HEK293 (cell line): ENCODE results near the gene HEMK1.

Experiments used
- CTCF ChIA-PET: fragments of 350-600 bp; formaldehyde crosslinking; extraction: SDS; loops from one replicate; lab custom pipeline; 2021; ENCODE audit warnings: antibody characterized with exemption; lab: Yijun Ruan, JAX
- POLR2A ChIA-PET: fragments of 300-600 bp; formaldehyde crosslinking; extraction: SDS; loops from one replicate; lab custom pipeline; 2020; ENCODE audit warnings: antibody characterized with exemption, inconsistent platforms; lab: Yijun Ruan, JAX
- H3K27ac ChIP-seq: fragments of 200-500 bp; sonication (Bioruptor generic); 2 replicates; pipeline ENCODE4 v1.5.1; 2014; ENCODE audit warnings: low read depth, low read length, control low read depth, inconsistent platforms; ENCODE audit errors: extremely low read depth
- H3K36me3 ChIP-seq, 2 experiments: fragments of 200-500 bp in 1 of 2; sonication (Bioruptor generic) in 1 of 2; 1 replicate in 1 of 2; 2 replicates in 1 of 2; pipeline ENCODE4 v1.5.1; 2014 to 2017; ENCODE audit warnings: inconsistent platforms in 2 of 2, low read length in 2 of 2; ENCODE audit not compliant: control insufficient read depth in 2 of 2, insufficient read depth in 1 of 2
- H3K4me1 ChIP-seq: fragments of 200-500 bp; sonication (Bioruptor generic); 2 replicates; pipeline ENCODE4 v1.5.1; 2014; ENCODE audit warnings: mild to moderate bottlenecking, low read length, inconsistent platforms; ENCODE audit not compliant: control insufficient read depth, insufficient read depth
- H3K4me3 ChIP-seq: 2 replicates; pipeline ENCODE4 v1.5.1; 2011; ENCODE audit warnings: low read depth, mild to moderate bottlenecking, control low read depth, low read length, moderate library complexity
- H3K9me3 ChIP-seq: fragments of 200-500 bp; sonication (Bioruptor generic); 2 replicates; pipeline ENCODE4 v1.5.1; 2014; ENCODE audit warnings: low read depth, low read length, inconsistent platforms; ENCODE audit not compliant: control insufficient read depth, insufficient read depth
- CTCF ChIP-seq: fragments of 450-650 bp; formaldehyde crosslinking; IDR thresholded peaks from 2 replicates; pipeline ENCODE4 v1.5.1; 2016; ENCODE audit warnings: missing biosample characterization, missing genetic modification characterization
- EGR2 ChIP-seq: fragments of 450-650 bp; formaldehyde crosslinking; IDR thresholded peaks from 2 replicates; pipeline ENCODE4 v1.5.1; 2016; ENCODE audit warnings: low read depth, missing biosample characterization, missing genetic modification characterization
- KLF1 ChIP-seq: fragments of 450-650 bp; formaldehyde crosslinking; IDR thresholded peaks from 2 replicates; pipeline ENCODE4 v1.5.1; 2016; ENCODE audit warnings: missing biosample characterization, missing genetic modification characterization
- KLF9 ChIP-seq: fragments of 450-650 bp; formaldehyde crosslinking; IDR thresholded peaks from 2 replicates; pipeline ENCODE4 v1.5.1; 2016; ENCODE audit warnings: missing biosample characterization, missing genetic modification characterization, low read depth
- SCRT2 ChIP-seq: fragments of 450-650 bp; formaldehyde crosslinking; IDR thresholded peaks from 2 replicates; pipeline ENCODE4 v1.5.1; 2016; ENCODE audit warnings: missing biosample characterization, missing genetic modification characterization
- SP3 ChIP-seq: fragments of 450-650 bp; formaldehyde crosslinking; IDR thresholded peaks from 2 replicates; pipeline ENCODE4 v1.5.1; 2016; ENCODE audit warnings: missing biosample characterization, missing genetic modification characterization
- YY1 ChIP-seq: fragments of 450-650 bp; formaldehyde crosslinking; IDR thresholded peaks from 2 replicates; pipeline ENCODE4 v1.5.1; 2018; ENCODE audit warnings: missing biosample characterization, missing genetic modification characterization
- YY2 ChIP-seq: fragments of 450-650 bp; formaldehyde crosslinking; IDR thresholded peaks from 2 replicates; pipeline ENCODE4 v1.5.1; 2016; ENCODE audit warnings: missing biosample characterization, missing genetic modification characterization
- ZBTB7A ChIP-seq: fragments of 450-650 bp; formaldehyde crosslinking; IDR thresholded peaks from 2 replicates; pipeline ENCODE4 v1.5.1; 2016; ENCODE audit warnings: low read depth, missing biosample characterization, missing genetic modification characterization
- ZBTB8A ChIP-seq: fragments of 450-650 bp; formaldehyde crosslinking; IDR thresholded peaks from 2 replicates; pipeline ENCODE4 v1.5.1; 2016; ENCODE audit warnings: missing biosample characterization, missing genetic modification characterization
- ZFP3 ChIP-seq: fragments of 450-650 bp; formaldehyde crosslinking; IDR thresholded peaks from 2 replicates; pipeline ENCODE4 v1.5.1; 2016; ENCODE audit warnings: low read depth, missing biosample characterization, missing genetic modification characterization
- ZIC2 ChIP-seq: fragments of 450-650 bp; formaldehyde crosslinking; IDR thresholded peaks from 2 replicates; pipeline ENCODE4 v1.5.1; 2016; ENCODE audit warnings: missing biosample characterization, missing genetic modification characterization
- ZNF121 ChIP-seq: fragments of 450-650 bp; formaldehyde crosslinking; IDR thresholded peaks from 2 replicates; pipeline ENCODE4 v1.5.1; 2016; ENCODE audit warnings: missing biosample characterization, missing genetic modification characterization
- ZNF174 ChIP-seq: fragments of 450-650 bp; formaldehyde crosslinking; IDR thresholded peaks from 2 replicates; pipeline ENCODE4 v1.5.0; 2017; ENCODE audit warnings: missing biosample characterization, mild to moderate bottlenecking, missing genetic modification characterization
- ZNF324 ChIP-seq: fragments of 450-650 bp; formaldehyde crosslinking; IDR thresholded peaks from 2 replicates; pipeline ENCODE4 v1.5.1; 2016; ENCODE audit warnings: missing biosample characterization, missing genetic modification characterization
- ZNF335 ChIP-seq: fragments of 450-650 bp; formaldehyde crosslinking; conservative IDR thresholded peaks from 2 replicates; pipeline ENCODE4 v1.5.1; 2016; ENCODE audit warnings: missing biosample characterization, missing genetic modification characterization
- ZNF341 ChIP-seq: fragments of 450-650 bp; formaldehyde crosslinking; IDR thresholded peaks from 2 replicates; pipeline ENCODE4; 2016; ENCODE audit warnings: low read depth, missing biosample characterization, missing genetic modification characterization
- ZNF404 ChIP-seq: fragments of 450-650 bp; formaldehyde crosslinking; IDR thresholded peaks from 2 replicates; pipeline ENCODE4 v1.5.1; 2017; ENCODE audit warnings: missing biosample characterization, missing genetic modification characterization
- ZNF529 ChIP-seq: fragments of 450-650 bp; formaldehyde crosslinking; IDR thresholded peaks from 2 replicates; pipeline ENCODE4 v1.5.1; 2017; ENCODE audit warnings: missing genetic modification characterization, missing biosample characterization; ENCODE audit not compliant: insufficient replicate concordance
- ZNF530 ChIP-seq: fragments of 450-650 bp; formaldehyde crosslinking; IDR thresholded peaks from 2 replicates; pipeline ENCODE4 v1.5.1; 2016; ENCODE audit warnings: low read depth, missing biosample characterization, missing genetic modification characterization
- ZNF664 ChIP-seq: fragments of 450-650 bp; formaldehyde crosslinking; IDR thresholded peaks from 2 replicates; pipeline ENCODE4 v1.5.1; 2016; ENCODE audit warnings: missing biosample characterization, missing genetic modification characterization
- ZNF768 ChIP-seq: fragments of 450-650 bp; formaldehyde crosslinking; IDR thresholded peaks from 2 replicates; pipeline ENCODE4 v1.5.1; 2018; ENCODE audit warnings: missing biosample characterization, mild to moderate bottlenecking, missing genetic modification characterization
- ZNF843 ChIP-seq: fragments of 450-650 bp; formaldehyde crosslinking; IDR thresholded peaks from 2 replicates; pipeline ENCODE4 v1.5.1; 2016; ENCODE audit warnings: missing biosample characterization, missing genetic modification characterization
- TF ChIP-seq, protein P1 (sequence below): fragments of 450-650 bp; formaldehyde crosslinking; IDR thresholded peaks from 2 replicates; pipeline ENCODE4 v1.5.1; 2017; ENCODE audit warnings: missing biosample characterization, missing genetic modification characterization
- TF ChIP-seq, protein P2 (sequence below): fragments of 450-650 bp; formaldehyde crosslinking; IDR thresholded peaks from 2 replicates; pipeline ENCODE4 v1.5.1; 2016; ENCODE audit warnings: missing biosample characterization, missing genetic modification characterization

HEMK1 gene

DNA sequence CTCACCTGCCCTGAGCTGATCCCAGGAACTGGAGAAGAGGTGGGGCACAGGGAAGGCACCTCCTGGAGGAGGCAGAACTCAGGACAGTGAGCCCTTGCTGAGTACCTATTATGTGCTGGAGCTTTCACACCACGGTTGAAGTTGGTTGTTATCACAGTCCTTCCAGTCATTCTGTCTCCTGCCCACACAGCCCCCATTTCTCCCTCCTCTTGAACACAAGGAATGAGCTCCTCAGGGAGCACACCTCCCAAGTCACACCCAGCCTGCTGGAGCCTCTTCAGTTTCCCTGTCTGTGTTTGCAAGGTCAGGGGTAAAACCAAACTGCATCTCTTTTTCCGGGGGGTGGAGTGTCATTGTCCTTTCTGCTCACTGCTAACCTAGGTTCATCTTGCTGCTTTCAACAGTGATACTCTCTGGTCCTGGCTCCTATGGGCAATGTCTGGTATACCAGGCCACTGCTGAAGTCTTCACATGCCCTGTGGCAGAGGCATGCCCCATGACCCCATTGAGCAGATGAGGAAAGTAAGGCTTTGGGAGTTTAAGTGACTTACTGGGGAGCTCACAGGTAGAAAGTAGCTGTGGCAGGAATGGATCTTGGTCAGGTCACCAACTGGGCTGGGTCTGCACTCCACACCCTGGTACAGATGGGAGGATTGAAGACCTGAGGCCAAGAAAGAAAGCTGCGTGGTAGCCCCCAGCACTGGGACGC, 31.7 kb upstream of the HEMK1 start (continued):
- TF ChIP-seq SCRT2 (tag by site-specific recombination) (no peak), ZIC2 (tag by site-specific recombination) (no peak), SP3 (no peak), ZFP3 (tag by site-specific recombination) (no peak)
- TF ChIP-seq, all 188 proteins: peak for 0

DNA sequence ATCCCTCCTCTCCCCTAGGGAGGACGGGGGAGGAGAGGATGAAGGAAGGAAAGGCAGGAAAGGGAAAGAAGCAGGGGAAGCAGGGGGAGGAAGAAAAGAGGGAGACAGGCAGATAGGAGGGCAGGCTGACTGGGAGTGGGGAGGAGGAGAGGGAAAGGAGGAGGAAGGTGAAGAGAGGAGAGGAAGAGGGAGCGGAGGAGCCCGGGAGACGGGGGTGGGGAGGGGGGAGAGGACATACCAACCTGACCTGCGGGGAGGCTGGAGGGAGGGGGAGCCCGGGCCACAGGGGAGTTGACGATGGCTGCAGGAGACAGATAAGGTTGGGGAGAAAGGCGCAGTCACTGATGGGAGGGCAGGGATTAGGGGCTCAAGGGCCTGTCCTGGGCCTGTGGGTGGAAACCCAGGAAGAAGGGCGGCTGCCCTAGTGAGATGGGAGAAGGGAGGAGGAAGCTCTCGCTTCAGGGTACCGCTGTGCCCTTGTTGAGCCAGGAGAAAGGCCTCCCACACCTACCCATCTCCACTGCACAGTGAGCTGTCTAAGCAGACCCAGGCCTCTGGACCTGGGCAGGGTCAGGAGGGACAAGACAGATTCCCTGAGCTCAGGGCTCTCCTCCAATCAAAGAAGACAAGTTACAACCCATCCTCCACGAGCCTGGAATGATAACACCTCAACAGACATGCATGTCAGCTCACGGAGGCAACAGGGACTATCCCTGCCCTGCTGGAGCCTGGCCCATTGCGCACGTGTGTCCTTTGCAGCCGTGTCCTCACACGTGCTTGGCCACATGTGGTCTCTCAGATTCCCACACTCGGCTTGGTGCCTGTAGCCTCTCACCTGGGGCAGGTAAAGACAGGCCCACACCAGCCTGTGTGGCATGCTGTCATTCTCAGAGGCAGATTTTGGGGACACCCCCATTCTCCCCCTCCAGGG, 29.7 kb upstream of the HEMK1 start:
- Histone ChIP-seq H3K9me3 (no peaks in the 10 kb centered on the region), H3K27ac (no peak overlapping the region), H3K4me1 (no peaks in the 10 kb centered on the region), H3K36me3 (no peaks in the 10 kb centered on the region), H3K4me3 (no peak overlapping the region)
- ChIA-PET CTCF (interaction anchor here (0.5 to 0.8 kb wide), 3 partner anchors 77 to 169 kb away, joined by 3 to 5 read pairs (median 3); no protein-coding TSS in a partner anchor), POLR2A (no interaction called here)
- TF ChIP-seq ZNF324: no peak
- no peak for TF ChIP-seq ZNF530 (tag by site-specific recombination)
- peak; percentile 85 for TF ChIP-seq ZNF341 (tag by site-specific recombination)
- no peak for TF ChIP-seq YY2 (tag by site-specific recombination)
- TF ChIP-seq, protein P1, sequence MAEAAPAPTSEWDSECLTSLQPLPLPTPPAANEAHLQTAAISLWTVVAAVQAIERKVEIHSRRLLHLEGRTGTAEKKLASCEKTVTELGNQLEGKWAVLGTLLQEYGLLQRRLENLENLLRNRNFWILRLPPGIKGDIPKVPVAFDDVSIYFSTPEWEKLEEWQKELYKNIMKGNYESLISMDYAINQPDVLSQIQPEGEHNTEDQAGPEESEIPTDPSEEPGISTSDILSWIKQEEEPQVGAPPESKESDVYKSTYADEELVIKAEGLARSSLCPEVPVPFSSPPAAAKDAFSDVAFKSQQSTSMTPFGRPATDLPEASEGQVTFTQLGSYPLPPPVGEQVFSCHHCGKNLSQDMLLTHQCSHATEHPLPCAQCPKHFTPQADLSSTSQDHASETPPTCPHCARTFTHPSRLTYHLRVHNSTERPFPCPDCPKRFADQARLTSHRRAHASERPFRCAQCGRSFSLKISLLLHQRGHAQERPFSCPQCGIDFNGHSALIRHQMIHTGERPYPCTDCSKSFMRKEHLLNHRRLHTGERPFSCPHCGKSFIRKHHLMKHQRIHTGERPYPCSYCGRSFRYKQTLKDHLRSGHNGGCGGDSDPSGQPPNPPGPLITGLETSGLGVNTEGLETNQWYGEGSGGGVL (tag by site-specific recombination): peak; percentile 73
- peak; percentile 54 for TF ChIP-seq EGR2 (tag by site-specific recombination)
- no peak for TF ChIP-seq ZNF174
- no peak for TF ChIP-seq ZNF529 (tag by site-specific recombination)
- no peak for TF ChIP-seq KLF1 (tag by site-specific recombination)
- peak; percentile 86 for TF ChIP-seq ZNF335
- no peak for TF ChIP-seq ZNF404

DNA sequence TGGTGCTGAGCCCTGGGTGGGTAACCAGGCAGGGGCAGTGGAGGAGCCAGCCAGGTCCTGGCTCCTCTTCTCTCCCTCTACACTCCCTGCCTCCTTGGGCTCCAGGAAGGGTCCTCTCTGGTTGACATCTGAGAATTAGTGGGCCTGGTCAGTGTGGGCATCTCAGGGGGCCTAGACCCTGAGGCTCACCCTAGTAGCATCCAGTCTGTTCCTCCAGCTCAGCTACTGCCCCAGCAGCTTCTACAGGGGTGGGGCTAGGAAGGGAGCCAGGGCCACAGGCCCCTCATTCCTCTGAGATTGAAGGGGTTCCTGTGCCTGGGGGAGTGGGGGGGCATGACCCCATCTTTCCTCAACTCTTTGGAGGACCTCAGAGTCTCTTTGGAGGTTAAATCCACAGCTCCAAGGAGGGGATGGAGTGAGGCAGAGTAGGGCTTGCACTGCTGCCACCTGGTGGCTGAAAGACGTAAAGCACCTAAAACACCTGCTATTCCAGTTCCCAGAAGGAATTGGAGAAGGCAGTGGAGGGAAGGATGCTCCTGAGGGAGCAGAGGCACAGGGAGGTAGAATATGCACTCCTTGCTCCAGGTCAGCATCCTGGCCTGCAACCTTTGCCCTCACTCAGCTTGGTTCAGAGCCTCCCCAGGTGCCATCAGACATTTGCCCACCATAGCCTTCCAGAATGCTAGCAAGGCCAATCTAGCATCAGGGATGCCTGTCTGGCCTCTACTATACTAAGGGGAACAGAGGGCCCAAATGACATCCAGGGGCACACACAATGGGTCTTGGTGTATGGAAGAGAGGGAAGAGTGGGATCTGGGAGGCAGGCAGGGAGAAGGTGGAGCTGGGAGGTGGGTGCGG, 26.9 kb upstream of the HEMK1 start:
- H3K9me3 ChIP-seq: no peaks in the 10 kb centered on the region
- H3K36me3 ChIP-seq: no peaks in the 10 kb centered on the region
- no peak overlapping the region for H3K4me3 ChIP-seq
- H3K4me1 ChIP-seq: no peaks in the 10 kb centered on the region
- H3K27ac ChIP-seq: no peak overlapping the region
- ChIA-PET POLR2A (interaction anchor here (0.6 to 1.7 kb wide), 4 partner anchors 27 to 205 kb away, joined by 3 to 5 read pairs (median 4); partner anchors contain the start of gene HEMK1), CTCF (interaction anchor here (0.5 to 2.9 kb wide), 37 partner anchors 10 to 554 kb away, joined by 3 to 18 read pairs (median 4); partner anchors contain the start of genes CYB561D2, HEMK1 and NPRL2)
- TF ChIP-seq ZNF843 (tag by site-specific recombination): no peak
- no peak for TF ChIP-seq ZBTB8A
- TF ChIP-seq ZNF768: no peak
- no peak for TF ChIP-seq ZBTB7A (tag by site-specific recombination)
- no peak for TF ChIP-seq YY1 (tag by site-specific recombination)
- TF ChIP-seq ZNF664 (tag by site-specific recombination): no peak
- no peak for TF ChIP-seq KLF9
- no peak for TF ChIP-seq ZNF121 (tag by site-specific recombination)
- peak; percentile 70 for TF ChIP-seq CTCF (tag by site-specific recombination)
- TF ChIP-seq, protein P2, sequence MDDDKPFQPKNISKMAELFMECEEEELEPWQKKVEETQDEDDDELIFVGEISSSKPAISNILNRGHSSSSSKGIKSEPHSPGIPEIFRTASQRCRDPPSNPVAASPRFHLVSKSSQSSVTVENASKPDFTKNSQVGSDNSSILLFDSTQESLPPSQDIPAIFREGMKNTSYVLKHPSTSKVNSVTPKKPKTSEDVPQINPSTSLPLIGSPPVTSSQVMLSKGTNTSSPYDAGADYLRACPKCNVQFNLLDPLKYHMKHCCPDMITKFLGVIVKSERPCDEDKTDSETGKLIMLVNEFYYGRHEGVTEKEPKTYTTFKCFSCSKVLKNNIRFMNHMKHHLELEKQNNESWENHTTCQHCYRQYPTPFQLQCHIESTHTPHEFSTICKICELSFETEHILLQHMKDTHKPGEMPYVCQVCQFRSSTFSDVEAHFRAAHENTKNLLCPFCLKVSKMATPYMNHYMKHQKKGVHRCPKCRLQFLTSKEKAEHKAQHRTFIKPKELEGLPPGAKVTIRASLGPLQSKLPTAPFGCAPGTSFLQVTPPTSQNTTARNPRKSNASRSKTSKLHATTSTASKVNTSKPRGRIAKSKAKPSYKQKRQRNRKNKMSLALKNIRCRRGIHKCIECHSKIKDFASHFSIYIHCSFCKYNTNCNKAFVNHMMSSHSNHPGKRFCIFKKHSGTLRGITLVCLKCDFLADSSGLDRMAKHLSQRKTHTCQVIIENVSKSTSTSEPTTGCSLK (tag by site-specific recombination): no peak
